Endodermal cell (in vitro differentiated cells): ENCODE data around the gene WNT7B. TPM values are rescaled to one million over a fixed set of nuclear protein-coding genes. Genes with fewer than 3 reads are reported as not detected.

Experiments
- DNase-seq: peaks from one replicate; pipeline ENCODE4 v3.0.0-alpha.2; 2017
- H3K27ac ChIP-seq: 2 replicates; pipeline ENCODE4 v1.5.1; 2013; ENCODE audit warnings: mild to moderate bottlenecking, low read depth, low read length, moderate library complexity
- H3K27me3 ChIP-seq: 2 replicates; pipeline ENCODE4 v1.6.1; 2013; ENCODE audit warnings: mild to moderate bottlenecking, low read length, moderate library complexity; ENCODE audit not compliant: insufficient read depth, control insufficient read depth, poor library complexity, severe bottlenecking
- H3K36me3 ChIP-seq: 2 replicates; pipeline ENCODE4 v1.7.0; 2013; ENCODE audit warnings: mild to moderate bottlenecking, low read length, moderate library complexity; ENCODE audit not compliant: control insufficient read depth, insufficient read depth
- H3K4me1 ChIP-seq: one replicate; pipeline ENCODE4 v1.7.0; 2013; ENCODE audit warnings: low read length; ENCODE audit not compliant: control insufficient read depth, insufficient read depth
- H3K4me3 ChIP-seq: 2 replicates; pipeline ENCODE4 v1.5.1; 2013; ENCODE audit warnings: mild to moderate bottlenecking, low read length, moderate library complexity
- H3K9ac ChIP-seq: 2 replicates; pipeline ENCODE4 v1.6.1; 2013; ENCODE audit warnings: mild to moderate bottlenecking, low read length, moderate library complexity; ENCODE audit not compliant: poor library complexity, severe bottlenecking; ENCODE audit errors: extremely low read depth
- H3K9me3 ChIP-seq: 2 replicates; pipeline ENCODE4 v1.6.1; 2013; ENCODE audit warnings: mild to moderate bottlenecking, low read length, moderate library complexity; ENCODE audit not compliant: control insufficient read depth
- H3K27ac Mint-ChIP-seq: 2 replicates; pipeline ENCODE4 v1.8.0; 2020; ENCODE audit warnings: mixed read lengths
- H3K27me3 Mint-ChIP-seq: 2 replicates; pipeline ENCODE4 v1.8.0; 2021; ENCODE audit warnings: mild to moderate bottlenecking, mixed read lengths; ENCODE audit not compliant: insufficient read depth
- H3K36me3 Mint-ChIP-seq: 2 replicates; pipeline ENCODE4 v1.8.0; 2020; ENCODE audit warnings: low read depth, mixed read lengths
- H3K4me1 Mint-ChIP-seq: 2 replicates; pipeline ENCODE4 v1.8.0; 2020; ENCODE audit warnings: mixed read lengths
- H3K4me3 Mint-ChIP-seq: 2 replicates; pipeline ENCODE4 v1.8.0; 2020; ENCODE audit warnings: mild to moderate bottlenecking, moderate library complexity, mixed read lengths
- H3K9me3 Mint-ChIP-seq: 2 replicates; pipeline ENCODE4 v1.8.0; 2020; ENCODE audit warnings: mild to moderate bottlenecking, mixed read lengths
- CTCF ChIP-seq: fragments of 200-600 bp; sonication (generic); conservative IDR thresholded peaks from 2 replicates; pipeline ENCODE4 v1.5.0; 2021; ENCODE audit warnings: antibody characterized with exemption, mild to moderate bottlenecking
- WGBS, 2 experiments: methylation state at CpG; one replicate each; pipeline versions ENCODE4 v1.1.5 to v1.1.7; 2013; ENCODE audit warnings: missing lambda C conversion rate in 2 of 2, mixed read lengths in 1 of 2; ENCODE audit not compliant: insufficient coverage in 1 of 2, insufficient read length in 1 of 2; 5-methylcytosine and 5-hydroxymethylcytosine counted together
- total RNA-seq, 2 donors: library from RNA; stranded (reverse); fragmentation: NEBNext Ultra II Directional in 1 of 2; extraction: Animal tissue kit (Norgen Biotek cat#: 25700) in 1 of 2; gene quantifications; 2 replicates in 1 of 2; 3 replicates in 1 of 2; pipeline ENCODE4 v1.2.1, GENCODE V29; 2021

WNT7B gene
- total RNA-seq, 2 donors from 2014 or later = not detected

- H3K36me3 Mint-ChIP-seq = no peaks in the 10 kb centered on the region
- H3K4me3 Mint-ChIP-seq = no peak overlapping the region
- Histone ChIP-seq H3K9me3 (no peaks in the 10 kb centered on the region), H3K4me1 (no peaks in the 10 kb centered on the region), H3K4me3 (no peak overlapping the region), H3K36me3 (no peaks in the 10 kb centered on the region), H3K9ac (no peak overlapping the region), H3K27ac (no peak overlapping the region), H3K27me3 (no peaks in the 10 kb centered on the region)
- H3K4me1 Mint-ChIP-seq = no peaks in the 10 kb centered on the region
- no peak overlapping the region for H3K27ac Mint-ChIP-seq
- WGBS, 2 experiments = 91 to 96% methylated on average over 10 to 15 of the region's 15 CpGs
- H3K9me3 Mint-ChIP-seq = no peaks in the 10 kb centered on the region
- TF ChIP-seq CTCF = no peak
- H3K27me3 Mint-ChIP-seq = no peaks in the 10 kb centered on the region
- DNase-seq = no peak
Observed at GRCh38 chr22:45919504-45920286, 57.3 kb downstream of the WNT7B start.

- H3K27ac Mint-ChIP-seq = no peak overlapping the region
- H3K4me1 Mint-ChIP-seq = no peaks in the 10 kb centered on the region
- WGBS, 2 experiments = 89 to 92% methylated on average over 25 to 35 of the region's 35 CpGs
- Histone ChIP-seq H3K9ac (no peak overlapping the region), H3K9me3 (no peaks in the 10 kb centered on the region), H3K27me3 (no peaks in the 10 kb centered on the region), H3K4me1 (no peaks in the 10 kb centered on the region), H3K36me3 (no peaks in the 10 kb centered on the region), H3K27ac (no peak overlapping the region), H3K4me3 (no peak overlapping the region)
- H3K9me3 Mint-ChIP-seq = peaks cover 6% of the 10 kb centered on the region
- H3K36me3 Mint-ChIP-seq = no peaks in the 10 kb centered on the region
- TF ChIP-seq CTCF = no peak
- no peak for DNase-seq
- H3K4me3 Mint-ChIP-seq = no peak overlapping the region
- H3K27me3 Mint-ChIP-seq = peaks cover 6% of the 10 kb centered on the region
Observed at GRCh38 chr22:45918459-45919370, 58.2 kb downstream of the WNT7B start.

GRCh38 chr22:45917700-45918458 lies 59.1 kb downstream of the WNT7B start:
- no peaks in the 10 kb centered on the region for H3K4me1 ChIP-seq
- Mint-ChIP-seq H3K9me3 (peaks cover 6% of the 10 kb centered on the region), H3K4me3 (no peak overlapping the region), H3K27me3 (peaks cover 6% of the 10 kb centered on the region), H3K4me1 (no peaks in the 10 kb centered on the region), H3K36me3 (no peaks in the 10 kb centered on the region), H3K27ac (no peak overlapping the region)
- no peak overlapping the region for H3K9ac ChIP-seq
- 89 to 93% methylated on average over 11 to 14 of the region's 14 CpGs for WGBS, 2 experiments
- TF ChIP-seq CTCF = no peak
- no peak overlapping the region for H3K4me3 ChIP-seq
- H3K36me3 ChIP-seq = no peaks in the 10 kb centered on the region
- DNase-seq = no peak
- no peaks in the 10 kb centered on the region for H3K27me3 ChIP-seq
- H3K9me3 ChIP-seq = no peaks in the 10 kb centered on the region
- H3K27ac ChIP-seq = no peak overlapping the region
